Suprapubic skin (tissue), 4 donors: ENCODE data around the gene MAPK12. TPM values are rescaled to one million over a fixed set of nuclear protein-coding genes. Genes with fewer than 3 reads are reported as not detected.

Source experiments
- DNase-seq, 2 donors: peaks; one replicate each; pipeline ENCODE4 v3.0.0-alpha.2; 2019; ENCODE audit warnings: low spot score in 2 of 2
- H3K27ac ChIP-seq: fragments of 200-600 bp; sonication (generic); one replicate; pipeline ENCODE4 v1.5.1; 2019
- H3K27me3 ChIP-seq: fragments of 200-600 bp; sonication (generic); one replicate; pipeline ENCODE4 v1.5.1; 2019
- H3K36me3 ChIP-seq: fragments of 200-600 bp; sonication (generic); one replicate; pipeline ENCODE4 v1.5.1; 2019
- H3K4me1 ChIP-seq: fragments of 200-600 bp; sonication (generic); one replicate; pipeline ENCODE4 v1.5.1; 2019
- H3K4me3 ChIP-seq: fragments of 200-600 bp; sonication (generic); one replicate; pipeline ENCODE4 v1.5.1; 2019; ENCODE audit warnings: mild to moderate bottlenecking
- H3K9me3 ChIP-seq: fragments of 200-600 bp; sonication (generic); one replicate; pipeline ENCODE4 v1.5.1; 2019
- CTCF ChIP-seq, 2 donors: fragments of 200-600 bp in 1 of 2; fragments of 450-650 bp in 1 of 2; sonication (generic) in 1 of 2; IDR thresholded peaks; one replicate each; pipeline ENCODE4 v1.5.1; 2016 to 2019; ENCODE audit warnings: antibody characterized with exemption in 2 of 2, mild to moderate bottlenecking in 1 of 2, moderate library complexity in 1 of 2
- EP300 ChIP-seq: sonication (generic); formaldehyde crosslinking; IDR thresholded peaks from one replicate; pipeline ENCODE4 v1.6.1; 2017; ENCODE audit warnings: antibody characterized with exemption
- POLR2A ChIP-seq, 2 donors: fragments of 450-650 bp; IDR thresholded peaks; one replicate each; pipeline ENCODE4 v1.6.1; 2017; ENCODE audit warnings: antibody characterized with exemption in 2 of 2, mild to moderate bottlenecking in 2 of 2, moderate library complexity in 2 of 2
- POLR2AphosphoS5 ChIP-seq, 3 donors: sonication (generic); formaldehyde crosslinking; IDR thresholded peaks; one replicate each; pipeline ENCODE4 v1.6.1; 2017; ENCODE audit warnings: antibody characterized with exemption in 3 of 3
- WGBS: methylation state at CpG from one replicate; pipeline ENCODE4 v1.1.5; 2018; 5-methylcytosine and 5-hydroxymethylcytosine counted together
- total RNA-seq, 4 donors: library from RNA; depleted of rRNA; stranded (reverse); fragments of >200 nt; gene quantifications; one replicate each; pipeline ENCODE4 v1.1.0, GENCODE V29; 2016

Gene MAPK12
- total RNA-seq, 4 donors from 2014 or later, result 1.3 to 5.7 (median 3.3) TPM

DNA sequence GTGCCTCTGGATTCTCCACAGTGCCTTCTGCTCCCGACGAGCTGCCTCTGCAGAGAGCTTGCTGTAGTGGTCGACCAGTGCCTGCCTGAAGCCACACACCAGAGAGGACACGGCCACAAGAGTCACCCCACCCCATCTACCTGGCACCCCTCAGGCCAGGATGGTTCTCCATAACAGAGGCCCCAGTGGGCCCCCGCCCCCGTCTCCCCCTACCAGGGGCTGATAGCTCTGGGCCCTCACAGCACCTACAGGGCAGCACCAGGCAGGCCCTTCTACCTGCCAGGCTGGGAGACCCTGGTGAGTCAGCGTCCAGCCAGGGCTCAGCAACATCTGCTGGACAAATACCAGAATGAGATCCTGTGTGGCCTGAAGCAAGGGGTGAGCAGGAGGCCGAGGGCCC lies 39.0 kb downstream of the MAPK12 start:
- peaks cover 6% of the 10 kb centered on the region for H3K4me1 ChIP-seq
- peaks cover 90% of the 10 kb centered on the region for H3K36me3 ChIP-seq
- WGBS, result 79% methylated on average over 5 of the region's 8 CpGs
- TF ChIP-seq CTCF (IDR thresholded peaks at IDR 0.05) (no peak), EP300 (no peak), POLR2AphosphoS5 (IDR thresholded peaks at IDR 0.05) (no peak), POLR2A (IDR thresholded peaks at IDR 0.05) (no peak)
- no peaks in the 10 kb centered on the region for H3K9me3 ChIP-seq
- no peaks in the 10 kb centered on the region for H3K27me3 ChIP-seq
- no peak overlapping the region for H3K27ac ChIP-seq
- no peak overlapping the region for H3K4me3 ChIP-seq
- DNase-seq, result no peak

GRCh38 chr22:50221410-50222300 lies 39.8 kb downstream of the MAPK12 start:
- TF ChIP-seq EP300 (no peak), POLR2A (IDR thresholded peaks at IDR 0.05) (no peak), POLR2AphosphoS5 (IDR thresholded peaks at IDR 0.05) (no peak), CTCF (IDR thresholded peaks at IDR 0.05) (no peak)
- no peaks in the 10 kb centered on the region for H3K9me3 ChIP-seq
- WGBS, result 100% methylated on average over 1 of the region's 19 CpGs
- no peaks in the 10 kb centered on the region for H3K27me3 ChIP-seq
- H3K36me3 ChIP-seq, result peaks cover 91% of the 10 kb centered on the region
- peaks cover 6% of the 10 kb centered on the region for H3K4me1 ChIP-seq
- no peak overlapping the region for H3K4me3 ChIP-seq
- H3K27ac ChIP-seq, result no peak overlapping the region
- no peak for DNase-seq

DNA sequence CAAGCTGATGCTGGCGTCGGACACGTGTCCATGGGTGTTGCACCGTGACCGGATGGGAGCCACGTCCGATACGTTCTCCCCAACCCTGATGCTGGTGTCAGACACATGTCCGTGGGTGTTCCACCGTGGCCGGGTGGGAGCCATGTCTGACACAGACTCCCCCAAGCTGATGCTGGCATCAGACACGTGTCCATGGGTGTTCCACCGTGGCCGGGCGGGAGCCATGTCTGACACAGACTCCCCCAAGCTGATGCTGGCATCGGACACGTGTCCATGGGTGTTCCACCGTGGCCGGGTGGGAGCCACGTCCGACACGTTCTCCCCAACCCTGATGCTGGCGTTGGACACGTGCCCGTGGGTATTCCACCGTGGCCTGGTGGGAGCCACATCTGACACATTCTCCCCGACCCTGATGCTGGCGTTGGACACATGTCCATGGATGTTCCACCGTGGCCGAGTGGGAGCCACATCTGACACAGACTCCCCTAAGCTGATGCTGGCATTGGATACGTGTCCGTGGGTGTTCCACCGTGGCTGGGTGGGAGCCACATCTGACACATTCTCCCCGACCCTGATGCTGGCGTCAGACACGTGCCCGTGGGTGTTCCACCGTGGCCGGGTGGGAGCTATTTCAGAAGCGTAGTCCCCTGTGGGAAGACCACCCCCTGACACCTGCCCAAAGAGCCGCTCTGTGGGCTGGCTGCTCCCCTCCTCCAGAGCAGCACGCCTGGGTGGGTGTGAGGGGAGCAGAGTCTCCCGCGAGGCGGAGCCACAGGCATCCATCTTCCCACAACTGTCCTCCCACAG lies 40.7 kb downstream of the MAPK12 start:
- no peaks in the 10 kb centered on the region for H3K27me3 ChIP-seq
- H3K27ac ChIP-seq, result no peak overlapping the region
- DNase-seq, result no peak
- H3K4me3 ChIP-seq, result no peak overlapping the region
- peaks cover 91% of the 10 kb centered on the region for H3K36me3 ChIP-seq
- WGBS, result 94% methylated on average over 19 of the region's 45 CpGs
- no peak for TF ChIP-seq POLR2A (IDR thresholded peaks at IDR 0.05)
- no peak for TF ChIP-seq POLR2AphosphoS5 (IDR thresholded peaks at IDR 0.05)
- TF ChIP-seq CTCF (IDR thresholded peaks at IDR 0.05), result no peak
- TF ChIP-seq EP300, result no peak
- H3K9me3 ChIP-seq, result no peaks in the 10 kb centered on the region
- peaks cover 7% of the 10 kb centered on the region for H3K4me1 ChIP-seq

- Histone ChIP-seq H3K9me3 (no peaks in the 10 kb centered on the region), H3K4me3 (no peak overlapping the region), H3K27ac (no peak overlapping the region), H3K27me3 (no peaks in the 10 kb centered on the region), H3K4me1 (peaks cover 11% of the 10 kb centered on the region), H3K36me3 (peaks cover 91% of the 10 kb centered on the region)
- DNase-seq, result no peak
- TF ChIP-seq CTCF (IDR thresholded peaks at IDR 0.05), result no peak
- WGBS, result 100% methylated on average over 2 of the region's 25 CpGs
These were observed 41.5 kb downstream of the MAPK12 start for GRCh38 chr22:50219800-50220602.
